RWPE1 (cell line): ENCODE data around the gene UBE2G2.

ENCODE experiments used
- CTCF ChIA-PET: fragments of 350-600 bp; sonication (Branson Sonifier 250); formaldehyde crosslinking; extraction: SDS; loops from one replicate; lab custom pipeline; 2021; lab: Yijun Ruan, JAX
- POLR2A ChIA-PET: fragments of 400-600 bp; formaldehyde crosslinking; extraction: SDS; loops from one replicate; lab custom pipeline; 2020; ENCODE audit warnings: antibody characterized with exemption; ENCODE audit not compliant: low non-redundant PET; lab: Yijun Ruan, JAX
- DNase-seq: peaks from one replicate; pipeline ENCODE4 v3.0.0; 2012; ENCODE audit warnings: low spot score
- H3K27ac ChIP-seq: fragments of 450-650 bp; 2 replicates; pipeline ENCODE4 v1.5.1; 2017
- CTCF ChIP-seq: fragments of 450-650 bp; conservative IDR thresholded peaks from 2 replicates; pipeline ENCODE4 v1.5.1; 2017; ENCODE audit warnings: low read depth, mild to moderate bottlenecking

UBE2G2 gene

GRCh38 chr21:44758781-44759627 lies 42.6 kb downstream of the UBE2G2 start:
- CTCF ChIA-PET, result no interaction called here
- DNase-seq, result no peak
- no peak for TF ChIP-seq CTCF
- POLR2A ChIA-PET, result no interaction called here
- H3K27ac ChIP-seq, result no peak overlapping the region

GRCh38 chr21:44758141-44758561 lies 43.5 kb downstream of the UBE2G2 start:
- H3K27ac ChIP-seq, result no peak overlapping the region
- DNase-seq, result no peak
- ChIA-PET CTCF (no interaction called here), POLR2A (no interaction called here)
- no peak for TF ChIP-seq CTCF

GRCh38 chr21:44757731-44758130 lies 43.9 kb downstream of the UBE2G2 start:
- TF ChIP-seq CTCF, result no peak
- DNase-seq, result no peak
- no peak overlapping the region for H3K27ac ChIP-seq
- POLR2A ChIA-PET, result no interaction called here
- CTCF ChIA-PET, result no interaction called here

GRCh38 chr21:44756423-44757185 lies 45.0 kb downstream of the UBE2G2 start:
- no peak overlapping the region for H3K27ac ChIP-seq

GRCh38 chr21:44755227-44755626 lies 46.4 kb downstream of the UBE2G2 start:
- POLR2A ChIA-PET, result no interaction called here
- CTCF ChIA-PET, result no interaction called here
- no peak for DNase-seq

More at GRCh38 chr21:44756423-44757185, 45.0 kb downstream of the UBE2G2 start:
- POLR2A ChIA-PET, result no interaction called here
- CTCF ChIA-PET, result no interaction called here
- DNase-seq, result no peak
- TF ChIP-seq CTCF, result no peak

More at GRCh38 chr21:44755227-44755626, 46.4 kb downstream of the UBE2G2 start:
- no peak overlapping the region for H3K27ac ChIP-seq
- TF ChIP-seq CTCF, result no peak
